COLO829 (cell line): Measurements from ENCODE around the gene ZNF423.

ENCODE experiments used
- DNase-seq: peaks from one replicate; pipeline ENCODE4 v3.0.0; 2012; ENCODE audit warnings: low spot score

ZNF423 gene

DNA sequence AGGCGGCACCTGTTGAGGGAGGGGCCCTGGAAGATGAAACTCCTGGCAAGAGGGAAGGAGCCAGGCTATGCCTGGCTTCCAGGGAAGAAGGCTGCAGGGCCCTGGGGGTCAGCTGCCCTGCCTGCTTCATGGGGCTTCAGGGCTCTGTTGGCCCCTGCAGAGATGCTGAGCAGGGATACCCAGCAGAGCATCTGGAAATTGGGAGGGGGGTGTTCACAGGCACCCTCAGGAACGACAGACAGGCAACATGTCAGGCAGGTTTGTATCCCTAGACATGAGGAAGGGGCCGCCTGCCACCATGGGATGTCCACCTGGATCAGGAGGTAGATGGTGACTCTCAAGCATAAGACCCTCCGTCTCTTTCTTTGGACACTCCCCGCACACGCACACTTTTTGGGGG is 13.8 kb upstream of the ZNF423 start:
- DNase-seq, result no peak

DNA sequence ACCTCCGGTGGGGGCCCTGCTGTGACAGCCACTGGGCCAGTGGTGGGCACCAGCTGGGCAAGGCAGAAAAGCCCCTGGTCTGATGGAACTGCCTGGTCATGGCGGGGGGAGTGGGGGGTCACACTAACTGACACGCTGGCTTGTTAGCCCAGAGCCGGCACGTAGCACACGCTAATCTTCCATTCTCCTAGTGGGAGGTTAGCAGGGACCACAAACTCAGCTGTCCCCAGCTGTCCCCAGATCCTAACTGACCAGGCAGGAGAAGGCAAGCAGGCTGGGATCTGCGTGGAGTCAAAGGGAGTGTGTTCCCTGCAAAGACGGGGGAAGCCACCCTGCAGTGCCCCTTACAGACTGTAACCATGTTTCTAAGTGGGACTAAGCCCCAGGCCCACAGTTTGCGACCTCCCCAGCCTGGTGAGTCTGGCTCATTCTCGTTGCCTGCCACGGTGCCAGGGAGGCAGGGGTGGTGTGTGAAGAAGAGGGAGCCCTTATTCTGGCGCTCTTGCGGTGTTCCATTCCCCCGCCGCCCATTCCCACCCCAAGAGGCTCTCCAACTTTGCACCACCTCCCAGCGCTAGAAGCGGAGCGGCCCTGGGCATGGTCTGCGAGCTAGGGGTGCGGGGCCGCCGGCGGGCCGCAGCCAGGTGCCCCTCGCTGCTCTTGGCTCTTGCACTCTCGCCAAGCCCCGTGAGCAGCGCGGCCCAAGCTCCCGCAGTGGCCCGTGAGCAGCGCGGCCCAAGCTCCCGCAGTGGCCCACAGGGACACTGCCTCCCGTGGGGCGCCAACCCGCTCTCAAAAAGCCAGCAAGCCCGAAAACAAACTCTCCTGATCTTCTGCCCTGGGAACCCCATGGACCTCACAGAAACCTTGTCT is 12.1 kb upstream of the ZNF423 start:
- no peak for DNase-seq

DNA sequence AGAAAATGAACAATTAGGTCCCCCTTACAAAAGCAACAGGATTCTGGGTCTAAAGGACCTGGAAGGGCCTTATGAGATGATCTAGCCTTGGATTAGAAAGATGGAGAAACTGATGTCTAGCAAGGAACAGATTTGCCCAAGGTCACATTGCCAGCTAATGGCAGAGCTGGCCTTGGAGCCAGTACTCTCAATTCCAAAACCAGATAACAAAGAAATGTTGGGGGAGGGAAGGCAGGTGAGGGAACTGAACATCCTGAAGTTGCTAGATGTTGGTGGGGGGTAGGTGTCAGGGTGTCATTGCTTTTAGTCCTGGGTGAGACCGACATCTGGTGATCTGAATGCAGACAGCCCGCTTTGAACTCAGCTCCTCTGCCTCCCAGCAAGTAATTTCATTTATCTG is 11.3 kb upstream of the ZNF423 start:
- no peak for DNase-seq

DNA sequence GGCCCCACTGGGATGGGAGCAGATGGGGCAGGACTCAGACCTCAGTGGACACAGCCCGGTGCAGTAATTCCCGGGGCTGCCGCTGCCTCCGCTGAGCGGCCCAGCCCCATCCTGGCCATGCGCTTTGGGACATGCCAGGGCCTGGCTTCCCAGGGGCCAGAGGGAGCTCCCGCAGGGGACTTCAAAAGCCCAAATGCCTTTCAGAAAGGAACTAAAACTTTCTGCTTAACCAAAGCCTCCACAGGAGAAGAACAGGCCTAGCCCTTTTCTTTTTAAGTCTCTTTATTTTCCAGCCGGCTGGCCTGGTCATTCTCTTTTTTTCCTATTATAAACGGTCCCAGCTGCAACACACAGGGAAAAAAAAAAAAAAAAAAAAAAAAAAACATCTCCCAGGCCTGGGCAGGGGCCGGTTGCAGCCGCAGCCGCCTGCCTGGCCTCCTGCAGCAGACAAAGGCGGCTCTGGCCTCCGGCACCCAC is 10.7 kb upstream of the ZNF423 start:
- no peak for DNase-seq

DNA sequence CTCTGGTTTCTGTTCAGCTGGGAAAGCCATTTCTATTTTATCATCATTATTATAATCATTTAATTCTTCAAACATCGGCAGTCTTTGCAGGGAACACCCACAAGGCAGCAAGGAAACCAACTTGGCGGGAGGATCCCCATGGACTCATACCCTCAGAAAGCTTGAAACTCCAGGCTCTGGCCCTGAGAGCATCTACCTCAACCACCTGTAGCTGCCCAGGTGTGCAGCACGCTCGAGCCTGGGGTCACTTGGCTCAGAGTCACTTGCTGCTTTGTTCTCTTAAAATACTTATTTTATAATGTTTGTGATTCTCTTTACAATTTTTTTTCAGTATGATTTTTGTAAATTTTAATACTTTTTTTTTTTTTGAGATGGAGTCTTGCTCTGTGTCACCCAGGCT is 6.8 kb upstream of the ZNF423 start:
- no peak for DNase-seq

DNA sequence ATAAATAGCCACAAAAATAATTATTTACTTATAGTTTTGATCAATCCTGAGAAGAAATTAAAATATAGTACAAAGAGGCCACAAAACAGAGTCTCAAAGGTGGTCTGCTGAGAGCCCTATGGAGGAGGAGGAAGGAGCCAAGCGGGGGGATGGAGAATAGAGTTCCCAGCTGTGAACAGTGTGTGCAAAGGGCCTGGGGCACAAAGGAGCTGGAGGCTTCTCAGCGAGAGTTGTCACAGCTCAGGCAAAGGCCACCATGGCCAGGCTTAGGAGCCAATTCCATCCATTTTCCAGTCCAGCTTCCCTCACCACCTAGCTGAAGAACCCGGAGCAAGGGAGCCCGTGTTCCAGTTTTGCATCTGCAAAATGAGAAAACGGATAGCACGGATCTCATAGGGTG is 5.4 kb upstream of the ZNF423 start:
- DNase-seq, result no peak

DNA sequence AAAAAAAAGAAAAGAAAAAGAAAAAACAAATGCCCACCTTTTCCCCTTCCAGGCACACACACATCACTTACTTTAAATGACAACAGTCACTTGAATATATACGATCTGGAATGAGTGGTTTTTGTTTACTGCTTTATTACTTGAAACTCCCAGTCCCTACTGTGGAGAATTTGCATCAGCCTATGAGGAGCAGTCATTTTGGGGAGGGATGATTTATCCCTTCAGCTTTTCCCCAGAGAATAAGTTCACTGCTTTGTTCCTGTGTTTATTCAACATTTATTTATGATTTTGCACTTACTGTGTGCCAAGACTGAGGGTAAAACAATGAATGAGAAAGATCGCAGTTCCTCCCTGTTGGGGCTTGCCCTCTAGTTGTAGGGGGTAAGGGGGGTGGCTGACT is 4.7 kb upstream of the ZNF423 start:
- DNase-seq, result no peak

DNA sequence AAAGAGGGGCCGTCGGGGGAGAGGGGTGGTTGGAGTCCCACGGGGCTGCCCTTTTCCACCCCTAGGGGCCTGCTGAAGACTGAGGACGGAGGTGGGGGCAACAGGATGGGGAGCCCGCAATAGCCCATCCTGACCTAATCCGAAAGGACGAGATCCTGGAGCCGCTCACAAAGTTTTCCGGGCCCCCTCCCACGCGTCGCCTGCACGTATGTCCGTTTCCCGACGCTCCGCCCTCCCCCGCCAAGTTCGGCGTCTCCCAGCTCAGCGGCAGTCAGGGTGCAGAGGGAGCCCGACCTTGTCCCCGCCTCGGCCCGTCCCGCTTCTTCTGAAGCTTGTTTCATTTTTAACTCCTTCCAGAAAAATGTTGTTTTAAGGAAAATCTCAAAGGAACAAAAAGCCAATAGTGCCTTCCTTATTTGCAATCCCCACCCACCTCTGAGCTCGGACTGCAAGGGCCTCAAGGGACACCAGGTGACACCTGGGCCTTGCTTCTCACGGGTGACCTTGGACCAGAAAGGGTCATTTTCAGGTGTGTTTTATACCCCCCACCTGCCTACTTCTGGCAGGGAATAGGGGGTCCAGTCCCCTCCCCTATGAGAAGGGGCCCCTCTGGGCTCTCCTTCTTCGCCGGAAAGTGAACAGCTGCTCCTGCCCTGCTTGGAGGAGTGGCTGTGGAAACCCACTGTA is 3.4 kb upstream of the ZNF423 start:
- DNase-seq, result no peak

DNA sequence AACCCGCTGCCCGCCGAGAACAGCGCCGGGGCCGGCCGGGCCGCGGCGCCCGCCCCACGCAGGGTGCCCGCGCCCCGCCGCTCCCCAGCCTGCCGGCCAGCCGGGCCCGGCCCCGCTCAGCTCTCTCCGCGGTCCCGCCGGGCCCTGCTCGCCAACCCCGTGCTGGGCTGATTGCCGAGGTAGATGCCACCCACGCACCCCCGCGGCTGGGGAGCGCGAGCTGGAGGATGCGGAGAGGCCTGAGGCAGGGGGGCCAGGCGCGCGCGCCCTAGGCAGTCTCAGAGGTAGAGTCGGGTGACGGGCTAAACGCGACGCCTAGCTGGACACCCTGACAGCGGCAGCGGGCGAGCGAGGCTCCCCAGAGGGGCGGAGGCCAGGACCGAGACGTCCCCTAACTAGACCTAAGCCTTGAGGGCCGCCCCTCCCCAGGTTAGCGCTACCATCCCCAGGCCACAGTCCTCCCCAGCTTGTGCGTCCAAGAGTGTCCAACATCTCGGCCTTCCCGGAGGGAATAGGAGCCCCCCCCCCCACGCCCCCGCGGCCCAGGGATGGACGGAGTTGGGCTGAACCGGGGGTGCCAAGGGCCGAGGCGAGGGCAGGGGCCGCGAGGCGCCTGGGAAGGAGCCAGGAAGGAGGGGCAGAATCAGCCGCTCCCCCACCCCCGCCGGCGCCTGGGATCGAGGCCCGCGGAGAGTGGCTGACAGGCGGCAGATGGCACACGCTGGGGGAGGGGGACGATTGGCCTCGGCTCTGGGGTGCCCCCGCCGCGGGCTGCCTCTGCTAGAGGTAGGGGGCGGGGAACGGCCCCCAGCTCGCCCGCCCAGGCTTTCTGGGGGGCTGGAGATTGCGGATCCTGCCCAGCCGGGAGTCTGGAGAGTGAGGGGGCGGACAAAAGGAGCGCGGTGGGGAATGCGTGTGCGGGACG is 2.5 kb upstream of the ZNF423 start:
- no peak for DNase-seq

DNA sequence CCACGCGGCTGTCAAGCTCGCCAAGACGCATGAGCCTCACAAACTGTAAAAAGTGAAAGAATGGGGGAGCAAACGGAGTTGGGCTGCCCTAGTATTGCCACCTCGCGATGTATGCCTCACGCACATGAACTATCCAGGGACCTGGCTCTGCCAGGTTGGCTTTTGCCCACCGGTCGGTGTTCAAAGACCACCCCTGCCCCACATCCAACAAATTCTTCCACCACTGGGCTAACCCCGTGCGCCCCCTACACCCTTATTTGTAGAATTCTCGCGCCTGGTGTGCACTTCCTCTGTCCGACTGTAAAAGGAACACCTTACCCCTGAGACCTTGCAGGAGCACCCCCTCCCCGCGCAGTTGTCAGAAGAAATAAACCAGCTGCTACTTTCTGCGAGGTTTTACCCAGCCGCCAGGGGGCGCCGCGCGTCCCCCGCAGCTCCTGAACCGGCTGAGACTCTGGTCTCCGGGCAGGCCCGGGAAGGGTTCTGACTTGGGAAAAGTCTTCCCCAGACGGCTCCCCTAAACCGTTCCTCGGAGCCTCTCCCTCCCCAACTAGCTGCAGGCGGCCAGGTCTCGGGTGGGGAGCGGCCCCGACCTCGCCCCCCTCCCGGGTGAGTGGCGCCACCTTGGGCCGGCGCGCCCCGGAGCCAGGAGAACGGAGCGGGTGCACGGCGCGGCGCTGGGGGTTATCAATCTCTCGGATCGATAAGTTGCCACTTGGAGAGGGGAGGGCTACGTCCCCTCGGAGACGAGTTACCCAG is 1.7 kb upstream of the ZNF423 start:
- peak; percentile 31 for DNase-seq

DNA sequence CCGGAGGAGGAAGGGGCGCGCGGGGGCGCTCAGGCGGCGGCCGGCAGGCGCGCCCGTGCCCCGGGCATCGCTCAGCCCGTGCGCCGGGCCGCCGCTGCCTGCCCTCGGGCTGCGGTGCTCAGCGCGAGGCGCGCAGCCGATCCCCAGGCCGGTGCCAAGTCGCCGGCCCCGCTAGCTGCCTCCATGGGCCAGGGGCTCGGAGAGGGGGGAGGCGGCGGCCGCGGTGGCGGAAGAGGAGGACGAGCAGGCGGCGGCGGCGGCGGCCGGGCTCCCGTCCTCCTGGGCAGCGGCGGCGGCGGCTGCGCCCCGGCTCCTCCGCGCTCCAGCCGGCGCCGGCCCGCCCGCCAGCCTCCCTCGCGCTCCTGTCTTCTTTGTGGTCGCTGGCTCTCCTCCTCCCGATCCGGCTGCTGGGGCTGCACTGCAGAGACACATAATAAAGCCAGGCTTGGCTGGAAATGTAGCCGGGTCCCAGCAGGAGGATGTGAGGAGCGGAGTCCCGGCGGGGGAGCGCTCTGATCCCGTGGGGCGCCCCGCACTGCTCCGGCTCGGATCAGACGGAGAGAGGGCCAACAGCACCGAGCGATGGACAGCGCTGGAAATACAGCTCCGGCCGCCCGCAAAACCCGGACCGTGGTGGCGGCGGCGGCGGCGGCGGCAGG is 889 bp upstream of the ZNF423 start:
- DNase-seq, result no peak

DNA sequence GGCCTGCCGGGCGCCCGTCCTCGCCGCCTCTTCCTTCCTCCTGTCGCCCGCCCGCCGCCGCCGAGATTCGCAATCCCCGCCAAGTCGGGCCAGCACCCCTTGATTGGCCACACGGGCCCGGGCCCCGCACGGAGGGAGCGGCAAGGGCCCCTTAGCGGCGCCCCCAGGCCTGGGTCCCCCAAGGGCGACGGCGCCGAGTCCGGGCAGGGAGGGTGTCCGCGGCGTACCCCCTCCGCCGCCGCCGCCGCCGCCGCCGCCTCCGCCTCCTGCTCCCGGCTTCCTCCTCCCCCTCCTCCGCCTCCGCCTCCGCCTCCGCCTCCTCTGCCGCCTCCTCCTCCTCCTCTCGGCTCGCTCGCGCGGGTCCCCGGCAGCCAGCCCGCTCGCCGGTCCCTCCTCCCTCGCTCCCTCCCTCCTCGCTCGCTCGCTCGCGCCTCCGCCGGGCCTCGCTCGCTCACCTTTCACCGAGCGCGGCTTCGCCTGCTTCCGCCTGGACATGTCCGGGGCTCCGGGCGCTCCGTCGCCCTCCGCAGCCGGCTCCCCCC is 561 bp downstream of the ZNF423 start:
- DNase-seq, result no peak

DNA sequence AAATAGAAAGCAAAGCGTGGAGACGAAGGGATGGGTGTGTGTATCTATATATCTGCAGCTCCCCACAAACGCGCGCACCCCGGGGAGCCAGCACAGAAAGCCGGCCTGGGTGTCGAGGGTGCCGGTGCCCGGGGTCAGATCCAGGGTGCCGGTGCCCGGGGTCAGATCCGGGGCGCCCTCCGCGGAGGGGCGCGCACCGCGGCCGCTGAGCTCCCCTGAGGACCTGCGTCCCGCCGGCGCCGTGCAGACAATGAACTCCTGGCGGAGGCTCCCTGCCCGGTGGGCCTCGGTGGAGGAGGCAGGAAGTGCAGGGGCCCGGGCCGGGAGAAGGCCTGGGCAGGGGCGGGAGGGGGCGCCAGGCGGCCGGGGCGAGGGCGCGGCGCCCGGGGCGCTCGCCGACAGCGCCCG is 1.1 kb downstream of the ZNF423 start:
- DNase-seq, result no peak

DNA sequence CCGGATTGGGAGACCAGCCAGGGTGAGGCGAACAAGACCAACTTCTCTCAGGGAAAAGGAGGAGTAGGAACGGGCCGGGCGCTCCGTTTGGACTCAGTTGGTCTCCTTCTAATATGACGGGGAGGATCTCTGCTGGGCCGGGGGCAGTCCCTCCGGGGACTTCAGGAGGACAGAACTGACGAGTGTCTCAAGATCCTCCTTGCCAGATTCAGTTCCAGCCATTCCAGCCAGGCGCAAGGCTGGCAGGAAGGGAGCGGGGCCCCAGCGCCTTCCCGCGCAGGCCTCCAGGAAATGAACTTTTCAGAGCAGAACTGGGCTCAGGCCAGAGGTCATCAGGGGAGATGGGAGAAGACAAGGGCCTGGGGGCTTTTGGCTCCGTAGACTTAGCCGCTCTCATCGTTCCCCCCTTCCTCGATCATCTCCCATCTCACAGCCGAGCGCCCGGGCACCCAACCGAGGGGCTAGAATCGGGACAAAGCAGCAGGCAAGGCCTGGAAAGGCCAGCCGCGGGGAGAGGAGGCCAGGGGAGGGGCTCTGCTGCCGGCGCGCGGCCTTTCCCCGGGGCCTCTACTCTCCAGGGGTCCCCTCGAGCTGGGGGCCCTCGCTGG is 1.6 kb downstream of the ZNF423 start:
- DNase-seq, result no peak

DNA sequence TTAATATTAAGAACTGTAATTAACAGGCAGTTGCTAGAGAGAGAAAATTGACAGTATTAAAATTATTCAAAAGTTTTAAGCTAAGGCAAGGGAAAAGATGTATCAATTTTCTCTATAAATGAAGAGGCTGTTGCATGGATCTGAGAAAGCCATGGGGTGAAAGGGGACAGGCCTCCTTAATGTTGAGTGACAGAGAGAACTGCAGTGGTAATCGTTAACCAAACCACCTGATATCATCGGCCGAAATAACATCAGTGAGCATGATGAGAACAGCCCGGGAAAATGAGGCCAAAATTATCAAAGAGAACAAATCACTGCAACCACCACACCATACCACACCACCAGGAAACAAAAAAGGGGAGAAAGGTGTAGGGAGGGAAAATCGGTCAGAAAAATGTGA is 3.6 kb downstream of the ZNF423 start:
- DNase-seq, result no peak

DNA sequence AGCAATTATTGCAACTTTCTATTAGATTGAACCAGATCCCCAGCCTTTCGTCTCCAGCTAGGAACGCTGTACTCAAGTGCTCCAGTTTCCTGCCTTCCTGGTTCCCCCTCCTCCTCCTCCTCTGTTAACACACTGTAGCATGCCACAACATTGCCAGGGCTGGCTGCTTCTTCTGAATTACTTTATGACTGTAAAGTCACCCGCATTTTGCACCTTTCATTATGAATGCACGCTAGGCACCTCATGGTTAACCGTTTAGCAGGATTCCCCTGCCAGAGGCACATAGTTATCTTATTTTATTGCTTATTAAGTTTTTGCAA is 4.5 kb downstream of the ZNF423 start:
- no peak for DNase-seq

DNA sequence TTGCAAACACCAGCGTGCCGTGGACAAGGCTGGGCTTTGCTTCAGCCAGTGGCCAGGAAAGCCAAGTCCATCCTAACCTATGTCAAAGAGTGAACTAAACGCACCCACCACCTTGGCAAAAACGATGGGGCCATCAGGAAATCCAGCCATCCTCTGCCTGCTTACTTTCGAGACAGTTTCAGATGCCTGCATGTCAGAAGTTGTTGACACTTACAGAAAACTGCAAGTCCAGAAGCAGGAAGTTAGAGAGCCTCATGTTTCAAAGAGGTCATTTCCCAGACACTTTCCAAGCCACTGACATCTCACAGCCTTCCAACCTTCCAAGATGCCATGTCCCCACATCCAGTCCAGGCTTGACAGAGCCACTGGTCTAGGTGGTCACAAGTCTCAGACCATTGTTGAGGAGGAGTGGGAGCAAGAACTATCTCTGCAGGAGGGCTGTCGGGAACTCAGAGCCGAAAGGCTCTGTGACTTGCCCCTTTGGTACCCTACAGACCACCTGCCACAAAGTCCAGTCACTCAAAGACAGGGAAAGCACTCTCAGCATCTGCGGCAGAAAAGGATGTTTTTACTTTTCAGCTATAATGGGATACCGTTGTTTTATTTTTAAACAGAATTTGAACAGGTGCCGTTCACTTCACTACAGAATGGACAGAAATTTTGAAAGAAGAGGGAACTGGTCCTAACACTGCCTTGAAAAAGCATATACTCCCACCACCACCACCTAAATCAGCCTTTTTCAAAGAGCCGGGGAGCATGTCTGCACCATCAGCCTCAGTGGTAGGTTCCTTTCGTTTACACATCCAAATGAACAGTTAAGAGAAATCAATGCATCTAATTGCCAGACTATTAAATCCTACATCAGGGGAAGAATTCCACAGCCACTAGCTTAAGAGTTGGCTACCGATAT is 5.1 kb downstream of the ZNF423 start:
- no peak for DNase-seq

DNA sequence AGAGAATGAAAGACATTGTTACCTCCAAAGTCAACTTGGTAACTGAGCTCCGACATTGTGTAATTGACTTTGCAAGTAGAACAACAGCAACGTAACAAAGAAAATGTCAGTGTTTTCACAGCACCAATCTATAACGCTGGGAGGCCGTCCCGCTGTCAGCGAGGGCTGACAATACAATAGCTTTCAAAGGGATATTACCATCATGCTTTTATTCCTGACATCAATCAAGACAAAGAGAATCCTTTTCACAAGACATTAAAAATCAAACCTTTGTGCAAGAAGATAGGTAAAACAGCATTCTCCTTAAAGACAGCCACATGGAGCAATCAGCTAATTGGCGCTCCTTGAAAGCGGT is 6.2 kb downstream of the ZNF423 start:
- DNase-seq, result no peak

DNA sequence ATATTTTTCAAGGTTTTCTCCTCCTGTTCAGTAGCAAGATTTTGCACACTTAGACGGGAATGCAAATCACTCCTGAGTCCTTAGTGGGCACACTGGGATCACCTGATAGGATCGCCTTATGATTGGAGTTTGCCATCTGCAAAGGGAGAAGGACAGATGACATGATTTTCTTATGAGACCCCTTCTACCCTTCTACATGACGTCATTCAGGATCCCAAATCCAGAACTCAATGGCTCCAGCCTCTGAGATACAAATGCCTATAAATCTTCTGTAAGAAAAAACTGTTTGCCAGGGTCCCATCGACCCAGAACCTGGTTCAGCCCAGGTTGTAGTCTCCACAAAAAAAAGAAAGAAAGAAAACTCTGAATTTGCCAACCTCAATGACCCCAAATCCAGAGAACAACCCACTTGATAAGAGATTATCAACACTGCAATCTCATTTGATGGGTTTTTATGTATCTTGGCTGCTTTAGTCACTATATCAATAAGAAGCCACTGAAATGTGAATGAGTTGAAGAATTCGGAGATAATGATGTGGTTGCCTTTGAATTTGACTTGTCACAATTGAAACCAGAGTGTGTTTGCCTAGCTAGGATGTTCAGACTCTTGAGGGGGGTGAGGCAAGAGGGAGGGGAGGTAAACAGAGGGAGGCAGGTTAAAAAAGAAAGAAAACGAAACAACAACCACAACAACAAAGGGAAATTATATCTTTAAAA is 6.7 kb downstream of the ZNF423 start:
- DNase-seq, result no peak
